K562 (cell line): Measurements from ENCODE around the gene RUVBL2. TPM values are rescaled to one million over a fixed set of nuclear protein-coding genes. Genes with fewer than 3 reads are reported as not detected.

Experiments
- ATAC-seq: fragments of 200-7000 bp; cut with Tn5 transposase; 3 replicates; pipeline ENCODE4 v1.9.1; 2020; ENCODE audit warnings: moderate library complexity
- BruUV-seq: library from RNA; stranded (reverse); fragments of 400-500 nt; replicated peaks from 2 replicates; lab custom pipeline; 2021; lab: Mats Ljungman, UMichigan
- CTCF ChIA-PET: fragments of 300-600 bp; formaldehyde crosslinking; extraction: SDS; loops from one replicate; lab custom pipeline; 2021; ENCODE audit warnings: low intra/inter-chr PET ratio; lab: Yijun Ruan, JAX
- POLR2A ChIA-PET: fragments of 300-600, 350-650 bp; sonication (Branson Sonifier 250); formaldehyde crosslinking; extraction: SDS; loops from one replicate; lab custom pipeline; 2021; ENCODE audit warnings: antibody characterized with exemption, inconsistent platforms; lab: Yijun Ruan, JAX
- DNase-seq, 4 experiments: peaks; one replicate each; pipeline versions ENCODE4 v3.0.0 to v3.0.0-alpha.2; 2011 to 2018; ENCODE audit warnings: low spot score in 3 of 4, mixed read lengths in 3 of 4; ENCODE audit errors: extremely low read depth in 1 of 4
- FAIRE-seq: peaks from 2 replicates; lab custom pipeline; 2011; peaks lifted over from hg19 to GRCh38; lab: Jason Lieb, UNC
- H2AFZ ChIP-seq: 2 replicates; pipeline ENCODE4 v1.6.0; 2011; ENCODE audit warnings: low read depth, low read length, control low read depth, inconsistent platforms
- H3K27ac ChIP-seq: fragments of 200-600 bp; 3 replicates; pipeline ENCODE4 v1.8.0; 2011; ENCODE audit warnings: low read depth, mild to moderate bottlenecking, control low read depth, inconsistent platforms, low read length, moderate library complexity, mixed read lengths; ENCODE audit errors: extremely low read depth
- H3K27me3 ChIP-seq, 2 experiments: fragments of 300-600 bp in 1 of 2; 2 replicates in 1 of 2; 3 replicates in 1 of 2; pipeline versions ENCODE4 v1.6.0 to v1.8.0; 2011; ENCODE audit warnings: inconsistent platforms in 2 of 2, low read length in 2 of 2, mild to moderate bottlenecking in 1 of 2, mixed read lengths in 1 of 2, moderate library complexity in 1 of 2; ENCODE audit not compliant: control insufficient read depth in 2 of 2, insufficient read depth in 2 of 2
- H3K36me3 ChIP-seq: fragments of 300-600 bp; 3 replicates; pipeline ENCODE4 v1.8.0; 2011; ENCODE audit warnings: mild to moderate bottlenecking, low read length, inconsistent platforms; ENCODE audit not compliant: control insufficient read depth, insufficient read depth
- H3K4me1 ChIP-seq, 2 experiments: fragments of 200-600 bp in 1 of 2; replicated peaks in 1 of 2; 2 replicates in 1 of 2; 3 replicates in 1 of 2; pipeline versions ENCODE4 v1.5.1 to v1.8.0; 2011; ENCODE audit warnings: inconsistent platforms in 2 of 2, low read length in 2 of 2, mild to moderate bottlenecking in 1 of 2, mixed read lengths in 1 of 2, moderate library complexity in 1 of 2; ENCODE audit not compliant: control insufficient read depth in 2 of 2, insufficient read depth in 2 of 2
- H3K4me2 ChIP-seq: 2 replicates; pipeline ENCODE4 v1.6.1; 2011; ENCODE audit warnings: low read length, control low read depth, inconsistent platforms, mixed read lengths; ENCODE audit not compliant: insufficient read depth
- H3K4me3 ChIP-seq: fragments of 200-600 bp; sonication (generic), shearing (Covaris generic); 2 replicates; pipeline ENCODE4 v1.5.1; 2016; ENCODE audit warnings: control low read depth, inconsistent platforms
- H3K79me2 ChIP-seq: fragments of 200-600 bp; 3 replicates; pipeline ENCODE4 v1.8.0; 2011; ENCODE audit warnings: low read length, inconsistent platforms; ENCODE audit not compliant: control insufficient read depth, insufficient read depth
- H3K9ac ChIP-seq, 2 experiments: 2 replicates each; pipeline versions ENCODE4 v1.6.0 to v1.6.1; 2011; ENCODE audit warnings: low read depth in 2 of 2, low read length in 2 of 2, control low read depth in 1 of 2, inconsistent platforms in 1 of 2, mild to moderate bottlenecking in 1 of 2, mixed read lengths in 1 of 2; ENCODE audit not compliant: insufficient read depth in 1 of 2
- H3K9me1 ChIP-seq: one replicate; pipeline ENCODE4 v1.6.0; 2011; ENCODE audit warnings: inconsistent platforms, mild to moderate bottlenecking, low read length, moderate library complexity; ENCODE audit not compliant: control insufficient read depth, insufficient read depth
- H3K9me3 ChIP-seq: replicated peaks from 2 replicates; pipeline ENCODE4 v1.5.1; 2011; ENCODE audit warnings: low read depth, low read length, inconsistent platforms; ENCODE audit not compliant: control insufficient read depth, insufficient read depth
- H4K20me1 ChIP-seq: replicated peaks from 2 replicates; pipeline ENCODE4 v1.6.1; 2011; ENCODE audit warnings: low read length, inconsistent platforms, mixed read lengths; ENCODE audit not compliant: control insufficient read depth, insufficient read depth
- CCAR2 ChIP-seq: fragments of 200-400 bp; formaldehyde crosslinking; IDR thresholded peaks from 2 replicates; pipeline ENCODE4 v1.6.1; 2017; ENCODE audit warnings: mild to moderate bottlenecking, low read depth, low read length
- KLF1 ChIP-seq: fragments of 450-650 bp; IDR thresholded peaks from 2 replicates; pipeline ENCODE4 v1.6.1; 2016; ENCODE audit warnings: missing genetic modification characterization, missing compliant biosample characterization
- KLF6 ChIP-seq: fragments of 250-450 bp; sonication (Bioruptor Pico); IDR thresholded peaks from 2 replicates; pipeline ENCODE4 v1.4.0; 2020; ENCODE audit warnings: mild to moderate bottlenecking, moderate library complexity, borderline replicate concordance
- MYNN ChIP-seq, 2 experiments: sonication (generic); formaldehyde crosslinking in 1 of 2; IDR thresholded peaks; 2 replicates each; pipeline versions ENCODE4 v1.5.0 to v1.6.1; 2016 to 2020; ENCODE audit warnings: antibody characterized with exemption in 1 of 2, missing genetic modification reagents in 1 of 2
- OTX1 ChIP-seq: fragments of 450-650 bp; formaldehyde crosslinking; IDR thresholded peaks from 2 replicates; pipeline ENCODE4 v1.4.0; 2022; ENCODE audit warnings: mild to moderate bottlenecking
- POLR2B ChIP-seq: fragments of 450-650 bp; IDR thresholded peaks from 2 replicates; pipeline ENCODE4 v1.6.1; 2018; ENCODE audit warnings: low read depth; ENCODE audit not compliant: partially characterized antibody
- SAP30 ChIP-seq: fragments of 200-600 bp; sonication (generic); IDR thresholded peaks from 2 replicates; pipeline ENCODE4 v1.6.1; 2012; ENCODE audit warnings: borderline replicate concordance, low read depth, mild to moderate bottlenecking, moderate library complexity, low read length, control low read depth, inconsistent platforms; ENCODE audit not compliant: insufficient read depth, poor library complexity, severe bottlenecking
- ZNF584 ChIP-seq: fragments of 200-800 bp; sonication (Bioruptor generic); IDR thresholded peaks from 2 replicates; pipeline ENCODE4 v1.6.1; 2016; ENCODE audit warnings: low read depth, mild to moderate bottlenecking, missing genetic modification characterization, missing compliant biosample characterization
- ZNF668 ChIP-seq: fragments of 250-450 bp; sonication (Bioruptor Pico); IDR thresholded peaks from 2 replicates; pipeline ENCODE4 v1.8.0; 2022; ENCODE audit warnings: mild to moderate bottlenecking, inconsistent platforms
- WGBS: fragments of 100-300 bp; shearing (Covaris generic); methylation state at CpG from one replicate; pipeline ENCODE4 v1.1.6; 2016; ENCODE audit warnings: low coverage, mixed read lengths; ENCODE audit not compliant: insufficient coverage; ENCODE audit errors: missing lambda C conversion rate; 5-methylcytosine and 5-hydroxymethylcytosine counted together
- in situ Hi-C: fragments of 300-500 bp; cut with MboI; formaldehyde crosslinking; loops from 4 replicates; pipeline ENCODE4 v1.15.0; 2018; ENCODE audit warnings: inconsistent platforms, mixed read lengths
- intact Hi-C: fragments of 100-400 bp; cut with micrococcal nuclease; formaldehyde crosslinking; loops from 2 replicates; pipeline ENCODE4 v1.14.2; 2022
- polyA plus RNA-seq, 8 experiments: library from polyadenylated mRNA; depleted of rRNA in 4 of 8; stranded (reverse) in 5 of 8; unstranded in 3 of 8; fragments of >200 nt; fragmentation: Nextera tagmentation in 2 of 8; fragmentation: Illumina TruSeq in 1 of 8; extraction: Ambion mirVana in 2 of 8; extraction: Trizol in 1 of 8; gene quantifications; 2 replicates each; pipeline versions ENCODE4 v1.2.1 to v1.2.3, GENCODE V29; 2011 to 2014; ENCODE audit warnings: inconsistent platforms in 1 of 8, missing spikeins in 1 of 8
- total RNA-seq, 7 experiments: library from RNA; depleted of rRNA in 6 of 7; stranded (reverse); fragments of >200 nt in 6 of 7; fragmentation: Illumina TruSeq in 2 of 7; extraction: Trizol in 2 of 7; gene quantifications; 2 replicates each; pipeline versions ENCODE4 v1.2.1 to v1.2.3, GENCODE V29; 2011 to 2021; ENCODE audit warnings: low replicate concordance in 1 of 7

Gene RUVBL2
- total and polyA plus RNA-seq, 9 of the 15 experiments (the other 6 are each of a cell fraction or from before 2014, with no cell fraction given): 71.4 to 453 (median 237) TPM

- CTCF ChIA-PET: no interaction called here
- no peaks in the 10 kb centered on the region for H3K36me3 ChIP-seq
- H3K4me2 ChIP-seq: no peak overlapping the region
- H3K9ac ChIP-seq: no peak overlapping the region
- POLR2A ChIA-PET: interaction anchor here (0.8 kb wide), 1 partner anchor 11 kb away, joined by 3 read pairs; no protein-coding TSS in a partner anchor
- no peak for FAIRE-seq
- whole genome bisulfite sequencing: 0% methylated on average over 1 of the region's 9 CpGs
- peaks cover 4% of the 10 kb centered on the region; the same call in 1 of the 2 replicates for H4K20me1 ChIP-seq
- TF ChIP-seq OTX1 (CRISPR knock-in tag) (no peak), MYNN (IDR thresholded peaks at IDR 0.05) (no peak), MYNN (CRISPR knock-in tag; IDR thresholded peaks at IDR 0.05) (no peak), POLR2B (no peak), KLF6 (CRISPR knock-in tag) (no peak), KLF1 (tag) (no peak), ZNF668 (CRISPR knock-in tag) (no peak), ZNF584 (CRISPR knock-in tag) (no peak), SAP30 (no peak), CCAR2 (no peak)
- TF ChIP-seq, all 486 proteins: peak for 0
- ATAC-seq: no peak
- H3K9me1 ChIP-seq: no peaks in the 10 kb centered on the region
- no peaks in the 10 kb centered on the region for H3K9me3 ChIP-seq
- no peak for DNase-seq
- no TSS peak for BruUV-seq
- no peaks in the 10 kb centered on the region for H3K79me2 ChIP-seq
- H2AFZ ChIP-seq: no peak overlapping the region
- H3K27ac ChIP-seq: no peak overlapping the region
- peaks cover 2 to 35% of the 10 kb centered on the region in 2 experiments; a peak in 3 of 5 replicates for H3K4me1 ChIP-seq
- H3K4me3 ChIP-seq: no peak overlapping the region
- in situ Hi-C loops (no loop called here), intact Hi-C loops (no loop called here)
- peaks cover 17 to 62% of the 10 kb centered on the region in 2 experiments; a peak in 3 of 5 replicates for H3K27me3 ChIP-seq
Observed at GRCh38 chr19:49059053-49059452, 65.4 kb downstream of the RUVBL2 start.
